GM21529 (cell line): Measurements from ENCODE around the gene CCL4.

Experiments
- ATAC-seq: cut with Tn5 transposase; IDR thresholded peaks from one replicate; pipeline ENCODE4 v1.9.1; 2021; ENCODE audit not compliant: unreplicated experiment

The CCL4 gene

GRCh38 chr17:36142806-36143205, 39.2 kb downstream of the CCL4 start:
- no peak for ATAC-seq

DNA sequence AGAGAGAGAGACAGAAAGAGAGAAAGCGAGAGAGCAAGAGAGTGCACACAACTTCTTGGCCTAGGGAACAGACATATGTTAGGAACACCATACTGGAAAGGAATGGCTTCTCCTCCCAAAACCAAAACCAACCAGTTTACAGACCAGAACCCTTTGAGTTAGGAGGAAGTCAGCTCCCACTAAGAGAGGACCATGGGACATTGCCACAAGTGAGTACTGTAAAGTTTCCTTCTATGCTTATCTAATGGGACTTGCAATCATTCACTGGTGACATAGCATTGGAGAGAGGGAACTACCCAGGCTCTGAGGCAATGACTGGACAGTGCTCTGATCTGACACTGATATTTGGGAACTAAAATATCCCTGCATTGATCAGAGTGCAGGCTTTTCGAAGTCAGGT, 40.4 kb downstream of the CCL4 start:
- ATAC-seq: no peak

GRCh38 chr17:36144981-36145729, 41.5 kb downstream of the CCL4 start:
- ATAC-seq: no peak

DNA sequence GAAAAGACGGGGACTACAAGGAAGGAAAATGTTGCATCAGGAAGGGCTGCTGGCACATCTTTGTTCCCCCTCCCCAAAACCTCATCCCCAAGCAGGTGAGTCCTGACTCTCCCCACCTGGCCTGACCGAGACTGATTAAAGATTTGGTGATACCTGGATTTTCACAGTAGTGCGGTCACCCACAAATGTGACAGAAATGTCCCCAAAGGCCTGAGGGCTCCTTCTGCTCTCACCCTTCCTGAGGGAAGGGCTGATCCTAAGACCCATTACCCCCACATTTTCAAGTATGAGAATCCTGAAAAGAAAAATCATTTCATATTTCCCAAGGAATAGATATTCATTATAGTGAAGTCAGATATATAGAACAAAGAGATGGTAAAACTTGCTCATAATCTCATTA, 44.0 kb downstream of the CCL4 start:
- ATAC-seq: no peak

- ATAC-seq: peak; percentile 64
These were observed 45.1 kb downstream of the CCL4 start for GRCh38 chr17:36148559-36149295.

GRCh38 chr17:36149296-36149820, 45.7 kb downstream of the CCL4 start:
- no peak for ATAC-seq

GRCh38 chr17:36151891-36152638, 48.4 kb downstream of the CCL4 start:
- no peak for ATAC-seq

- no peak for ATAC-seq
These were observed 49.1 kb downstream of the CCL4 start for GRCh38 chr17:36152639-36153120.

- no peak for ATAC-seq
These were observed 50.4 kb downstream of the CCL4 start for GRCh38 chr17:36153895-36154610.
